HepG2 (cell line): ENCODE results near the gene SELENOI. TPM values are rescaled to one million over a fixed set of nuclear protein-coding genes. Genes with fewer than 3 reads are reported as not detected.

Experiments
- ATAC-seq: fragments of 200-7000 bp; cut with Tn5 transposase; 3 replicates; pipeline ENCODE4 v1.9.1; 2020; ENCODE audit warnings: mild to moderate bottlenecking, moderate library complexity
- BruUV-seq: library from RNA; stranded (reverse); fragments of 400-500 nt; replicated peaks from 2 replicates; lab custom pipeline; 2021; lab: Mats Ljungman, UMichigan
- CTCF ChIA-PET: fragments of 300-600 bp; formaldehyde crosslinking; extraction: SDS; loops from one replicate; lab custom pipeline; 2021; ENCODE audit warnings: low total read pairs, inconsistent platforms, low intra/inter-chr PET ratio; lab: Yijun Ruan, JAX
- POLR2A ChIA-PET: fragments of 350-600 bp; sonication (Branson Sonifier 250); formaldehyde crosslinking; loops from one replicate; lab custom pipeline; 2020; ENCODE audit warnings: antibody characterized with exemption, inconsistent platforms; lab: Yijun Ruan, JAX
- DNase-seq: peaks from one replicate; pipeline ENCODE4 v3.0.0-alpha.2; 2015; ENCODE audit warnings: low spot score
- FAIRE-seq: peaks from 3 replicates; lab custom pipeline; 2011; peaks lifted over from hg19 to GRCh38; lab: Jason Lieb, UNC
- H2AFZ ChIP-seq: one replicate; pipeline ENCODE4 v1.6.1; 2011; ENCODE audit warnings: low read length, inconsistent platforms
- H3K27ac ChIP-seq: fragments of 300-600 bp; 3 replicates; pipeline ENCODE4 v1.8.0; 2011; ENCODE audit warnings: mixed run types, mild to moderate bottlenecking, mixed read lengths, low read length, inconsistent platforms; ENCODE audit not compliant: insufficient read depth; ENCODE audit errors: extremely low read length
- H3K27me3 ChIP-seq, 2 experiments: fragments of 200-600 bp in 1 of 2; 2 replicates in 1 of 2; 3 replicates in 1 of 2; pipeline versions ENCODE4 v1.6.0 to v1.8.0; 2011; ENCODE audit warnings: low read length in 2 of 2, mild to moderate bottlenecking in 2 of 2, moderate library complexity in 2 of 2, inconsistent platforms in 1 of 2; ENCODE audit not compliant: insufficient read depth in 2 of 2, control insufficient read depth in 1 of 2
- H3K36me3 ChIP-seq, 2 experiments: fragments of 200-600 bp in 1 of 2; replicated peaks in 1 of 2; 2 replicates in 1 of 2; 3 replicates in 1 of 2; pipeline versions ENCODE4 v1.5.1 to v1.8.0; 2011; ENCODE audit warnings: low read length in 2 of 2, inconsistent platforms in 1 of 2; ENCODE audit not compliant: insufficient read depth in 2 of 2, control insufficient read depth in 1 of 2
- H3K4me1 ChIP-seq: 2 replicates; pipeline ENCODE4 v1.5.1; 2012; ENCODE audit warnings: low read length, inconsistent platforms; ENCODE audit not compliant: insufficient read depth
- H3K4me2 ChIP-seq: 2 replicates; pipeline ENCODE4 v1.6.0; 2011; ENCODE audit warnings: low read depth, low read length, inconsistent platforms
- H3K4me3 ChIP-seq, 3 experiments: fragments of 200-600 bp in 1 of 3; sonication (generic), shearing (Covaris generic) in 1 of 3; replicated peaks in 1 of 3; 2 replicates each; pipeline ENCODE4 v1.5.1; 2011 to 2016; ENCODE audit warnings: low read length in 3 of 3, inconsistent platforms in 2 of 3, low read depth in 2 of 3, mild to moderate bottlenecking in 2 of 3, control low read depth in 1 of 3, mixed read lengths in 1 of 3; ENCODE audit not compliant: insufficient read depth in 1 of 3
- H3K79me2 ChIP-seq: one replicate; pipeline ENCODE4 v1.6.1; 2011; ENCODE audit warnings: low read length, inconsistent platforms; ENCODE audit not compliant: insufficient read depth
- H3K9ac ChIP-seq: 2 replicates; pipeline ENCODE4 v1.6.0; 2011; ENCODE audit warnings: mild to moderate bottlenecking, low read depth, low read length, inconsistent platforms; ENCODE audit not compliant: insufficient read depth
- H3K9me3 ChIP-seq: 2 replicates; pipeline ENCODE4 v1.5.1; 2012; ENCODE audit warnings: mild to moderate bottlenecking, low read length
- H4K20me1 ChIP-seq: 2 replicates; pipeline ENCODE4 v1.6.0; 2011; ENCODE audit warnings: inconsistent platforms, mild to moderate bottlenecking, low read length, moderate library complexity; ENCODE audit not compliant: insufficient read depth
- ATF5 ChIP-seq: sonication (generic); formaldehyde crosslinking; IDR thresholded peaks from 2 replicates; pipeline ENCODE4 v1.4.0; 2020; ENCODE audit warnings: mild to moderate bottlenecking, low read depth, missing genetic modification reagents
- CBX1 ChIP-seq: IDR thresholded peaks from one replicate; pipeline ENCODE4 v1.6.1; 2016; ENCODE audit warnings: antibody characterized with exemption, low read depth
- MAFK ChIP-seq, 2 experiments: IDR thresholded peaks in 1 of 2; conservative IDR thresholded peaks in 1 of 2; 2 replicates each; pipeline ENCODE4 v1.6.1; 2011; ENCODE audit warnings: improper control_type of control experiment in 2 of 2, low read length in 2 of 2
- PCBP1 ChIP-seq: fragments of 200-400 bp; formaldehyde crosslinking; IDR thresholded peaks from 2 replicates; pipeline ENCODE4 v1.6.1; 2017; ENCODE audit warnings: mild to moderate bottlenecking, low read depth, low read length, borderline replicate concordance
- SIX1 ChIP-seq: sonication (generic); formaldehyde crosslinking; IDR thresholded peaks from 2 replicates; pipeline ENCODE4 v1.4.0; 2020; ENCODE audit warnings: missing genetic modification reagents, borderline replicate concordance
- STAG1 ChIP-seq: sonication (generic); formaldehyde crosslinking; IDR thresholded peaks from 2 replicates; pipeline ENCODE4 v1.4.0; 2020; ENCODE audit warnings: missing genetic modification reagents
- TBL1XR1 ChIP-seq: fragments of 150-350 bp; IDR thresholded peaks from 2 replicates; pipeline ENCODE4 v1.6.1; 2014; ENCODE audit warnings: borderline replicate concordance, low read length; ENCODE audit not compliant: partially characterized antibody
- THAP9 ChIP-seq: sonication (generic); formaldehyde crosslinking; IDR thresholded peaks from 2 replicates; pipeline ENCODE4; 2020; ENCODE audit warnings: missing genetic modification reagents, mild to moderate bottlenecking, borderline replicate concordance
- TMF1 ChIP-seq: sonication (generic); formaldehyde crosslinking; IDR thresholded peaks from 2 replicates; pipeline ENCODE4 v1.8.1; 2022; ENCODE audit warnings: low read depth, missing genetic modification reagents
- ZMAT3 ChIP-seq: sonication (generic); formaldehyde crosslinking; conservative IDR thresholded peaks from 2 replicates; pipeline ENCODE4 v1.7.0; 2021; ENCODE audit warnings: missing genetic modification reagents
- ZNF234 ChIP-seq: sonication (generic); formaldehyde crosslinking; conservative IDR thresholded peaks from 2 replicates; pipeline ENCODE4 v1.5.1; 2020; ENCODE audit warnings: mild to moderate bottlenecking, missing genetic modification reagents
- ZNF616 ChIP-seq: sonication (generic); formaldehyde crosslinking; IDR thresholded peaks from 2 replicates; pipeline ENCODE4 v1.5.0; 2020; ENCODE audit warnings: low read depth, mild to moderate bottlenecking, missing genetic modification reagents
- ZNF770 ChIP-seq: sonication (generic); formaldehyde crosslinking; IDR thresholded peaks from 2 replicates; pipeline ENCODE4 v1.5.0; 2020; ENCODE audit warnings: mild to moderate bottlenecking, missing genetic modification reagents
- WGBS: methylation state at CpG from one replicate; pipeline ENCODE4 v1.1.6; 2017; ENCODE audit warnings: low lambda C conversion rate; 5-methylcytosine and 5-hydroxymethylcytosine counted together
- in situ Hi-C: cut with HindIII; loops from 2 replicates; pipeline ENCODE4 v1.10.0; 2017; ENCODE audit warnings: low pct_unique_long_range_greater_than_20kb; ENCODE audit not compliant: extremely low pct_ligation_motif_present
- intact Hi-C: fragments of 100-400 bp; cut with micrococcal nuclease; formaldehyde crosslinking; loops from one replicate; pipeline ENCODE4 v1.10.0; 2022; ENCODE audit not compliant: unreplicated experiment
- polyA plus RNA-seq, 8 experiments: library from polyadenylated mRNA; depleted of rRNA in 3 of 8; stranded (reverse) in 7 of 8; unstranded in 1 of 8; fragments of >200 nt; fragmentation: Illumina TruSeq in 4 of 8; extraction: Trizol in 4 of 8; gene quantifications; 2 replicates each; pipeline versions ENCODE4 v1.2.1 to v1.2.3, GENCODE V29; 2011 to 2016; ENCODE audit warnings: low read depth in 4 of 8, missing spikeins in 1 of 8, mixed read lengths in 1 of 8; ENCODE audit not compliant: insufficient read depth in 1 of 8
- total RNA-seq, 5 experiments: library from RNA; depleted of rRNA; stranded (reverse); fragments of >200 nt; fragmentation: Illumina TruSeq; extraction: Trizol; gene quantifications; 2 replicates each; pipeline ENCODE4 v1.2.3, GENCODE V29; 2016; ENCODE audit warnings: low read depth in 1 of 5

The SELENOI gene
- total and polyA plus RNA-seq, 2 of the 13 experiments (the other 11 are each of a cell fraction or from before 2014, with no cell fraction given), result 27.7 to 60.3 TPM

GRCh38 chr2:26356111-26356510 lies 10.2 kb downstream of the SELENOI start:
- Histone ChIP-seq H3K4me1 (peaks cover 29% of the 10 kb centered on the region), H3K9ac (no peak overlapping the region), H3K4me2 (no peak overlapping the region), H3K9me3 (no peaks in the 10 kb centered on the region), H4K20me1 (peaks cover 57% of the 10 kb centered on the region), H3K27me3 (no peaks in the 10 kb centered on the region), H3K79me2 (peaks cover 93% of the 10 kb centered on the region), H3K27ac (no peak overlapping the region), H2AFZ (no peak overlapping the region), H3K36me3 (peaks cover 1 to 21% of the 10 kb centered on the region in 2 experiments; a peak in 3 of 5 replicates), H3K4me3 (no peak overlapping the region)
- ATAC-seq, result no peak
- ChIA-PET POLR2A (interaction anchor here (4.8 kb wide), 1 partner anchor 11 kb away, joined by 18 read pairs; the partner anchor contains the start of gene SELENOI), CTCF (no interaction called here)
- intact Hi-C loops (no loop called here), in situ Hi-C loops (no loop called here)
- no peak for FAIRE-seq
- 97% methylated on average over 2 of the region's 2 CpGs for WGBS
- BruUV-seq, result no TSS peak
- TF ChIP-seq SIX1 (CRISPR knock-in tag) (no peak), ZNF770 (CRISPR knock-in tag) (0 out of 2 replicates have a peak, but pooled peaks have one; percentile 26)
- DNase-seq, result no peak

- Histone ChIP-seq H3K9ac (no peak overlapping the region), H3K4me3 (no peak overlapping the region), H3K4me1 (peaks cover 23% of the 10 kb centered on the region), H3K27me3 (no peaks in the 10 kb centered on the region), H2AFZ (no peak overlapping the region), H4K20me1 (peaks cover 53% of the 10 kb centered on the region), H3K4me2 (no peak overlapping the region), H3K79me2 (peaks cover 93% of the 10 kb centered on the region), H3K36me3 (peaks cover 1 to 21% of the 10 kb centered on the region in 2 experiments; a peak in 3 of 5 replicates), H3K9me3 (no peaks in the 10 kb centered on the region), H3K27ac (no peak overlapping the region)
- ATAC-seq (no peak), FAIRE-seq (no peak), DNase-seq (no peak)
- intact Hi-C loops (no loop called here), in situ Hi-C loops (no loop called here)
- CTCF ChIA-PET, result no interaction called here
- POLR2A ChIA-PET, result interaction anchor here (4.8 kb wide), 1 partner anchor 12 kb away, joined by 18 read pairs; the partner anchor contains the start of gene SELENOI
- 93% methylated on average over 2 of the region's 2 CpGs for WGBS
- no TSS peak for BruUV-seq
- TF ChIP-seq TMF1 (CRISPR knock-in tag), result no peak
- no peak for TF ChIP-seq ZNF616 (CRISPR knock-in tag)
- no peak for TF ChIP-seq TBL1XR1
- TF ChIP-seq MAFK (conservative IDR thresholded peaks at IDR 0.05 in 1 of 2, IDR thresholded peaks at IDR 0.05 in 1 of 2; ENCODE audit: low read length in 2 of 2), result no peak
- TF ChIP-seq STAG1 (CRISPR knock-in tag), result no peak
- no peak for TF ChIP-seq THAP9 (CRISPR knock-in tag)
- no peak for TF ChIP-seq ATF5
- no peak for TF ChIP-seq PCBP1
- TF ChIP-seq CBX1, result no peak
- no peak for TF ChIP-seq ZNF234 (CRISPR knock-in tag)
- no peak for TF ChIP-seq ZMAT3 (CRISPR knock-in tag)
These were observed 10.8 kb downstream of the SELENOI start for GRCh38 chr2:26356771-26357170.
